ENCODE measurements around the gene DNAI4.

DNAI4 gene

DNA sequence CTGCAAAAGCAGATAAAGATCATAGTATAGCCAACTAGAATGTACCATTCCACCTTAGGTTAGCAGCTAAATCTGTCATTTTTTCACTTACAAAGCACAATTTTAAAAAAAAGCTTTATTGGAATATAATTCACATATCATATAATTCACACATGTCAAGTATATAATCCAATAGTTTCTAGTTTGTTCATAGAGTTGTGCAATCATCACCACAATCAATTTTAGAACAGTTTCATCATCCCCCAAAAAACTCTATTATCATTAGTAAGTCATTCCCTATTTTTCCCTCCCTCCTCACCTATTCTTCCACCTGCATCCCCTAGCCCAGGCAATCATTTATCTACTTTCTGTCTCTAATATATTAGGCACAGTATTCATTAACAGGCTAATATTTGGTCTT is 91.5 kb downstream of the DNAI4 start:
- no peaks in the 10 kb centered on the region for H3K9me3 ChIP-seq (ENCODE audit: control insufficient read depth, insufficient read depth, low read depth, low read length)
- no peak overlapping the region for H3K27ac ChIP-seq (ENCODE audit: extremely low read depth, low read depth, low read length)
- H3K4me1 ChIP-seq (ENCODE audit: control insufficient read depth, insufficient read depth, low read length), result no peaks in the 10 kb centered on the region
- H3K4me3 ChIP-seq (ENCODE audit: low read depth, low read length), result no peak overlapping the region
- TF ChIP-seq ZNF785 (tag by site-specific recombination; IDR thresholded peaks at IDR 0.05), result no peak
- no peak for TF ChIP-seq ZNF140 (tag by site-specific recombination; IDR thresholded peaks at IDR 0.05)
- TF ChIP-seq PRDM4 (tag by site-specific recombination; IDR thresholded peaks at IDR 0.05), result no peak
- TF ChIP-seq ZNF146 (tag by site-specific recombination; IDR thresholded peaks at IDR 0.05), result no peak
- TF ChIP-seq, protein P1, sequence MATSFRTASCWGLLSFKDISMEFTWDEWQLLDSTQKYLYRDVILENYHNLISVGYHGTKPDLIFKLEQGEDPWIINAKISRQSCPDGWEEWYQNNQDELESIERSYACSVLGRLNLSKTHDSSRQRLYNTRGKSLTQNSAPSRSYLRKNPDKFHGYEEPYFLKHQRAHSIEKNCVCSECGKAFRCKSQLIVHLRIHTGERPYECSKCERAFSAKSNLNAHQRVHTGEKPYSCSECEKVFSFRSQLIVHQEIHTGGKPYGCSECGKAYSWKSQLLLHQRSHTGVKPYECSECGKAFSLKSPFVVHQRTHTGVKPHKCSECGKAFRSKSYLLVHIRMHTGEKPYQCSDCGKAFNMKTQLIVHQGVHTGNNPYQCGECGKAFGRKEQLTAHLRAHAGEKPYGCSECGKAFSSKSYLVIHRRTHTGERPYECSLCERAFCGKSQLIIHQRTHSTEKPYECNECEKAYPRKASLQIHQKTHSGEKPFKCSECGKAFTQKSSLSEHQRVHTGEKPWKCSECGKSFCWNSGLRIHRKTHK (tag by site-specific recombination; IDR thresholded peaks at IDR 0.05), result no peak
- TF ChIP-seq TRIM28 (IDR thresholded peaks at IDR 0.05; ENCODE audit: borderline replicate concordance, low read length), result no peak
- TF ChIP-seq ZNF624 (tag by site-specific recombination; IDR thresholded peaks at IDR 0.05), result no peak
- TF ChIP-seq, protein P2, sequence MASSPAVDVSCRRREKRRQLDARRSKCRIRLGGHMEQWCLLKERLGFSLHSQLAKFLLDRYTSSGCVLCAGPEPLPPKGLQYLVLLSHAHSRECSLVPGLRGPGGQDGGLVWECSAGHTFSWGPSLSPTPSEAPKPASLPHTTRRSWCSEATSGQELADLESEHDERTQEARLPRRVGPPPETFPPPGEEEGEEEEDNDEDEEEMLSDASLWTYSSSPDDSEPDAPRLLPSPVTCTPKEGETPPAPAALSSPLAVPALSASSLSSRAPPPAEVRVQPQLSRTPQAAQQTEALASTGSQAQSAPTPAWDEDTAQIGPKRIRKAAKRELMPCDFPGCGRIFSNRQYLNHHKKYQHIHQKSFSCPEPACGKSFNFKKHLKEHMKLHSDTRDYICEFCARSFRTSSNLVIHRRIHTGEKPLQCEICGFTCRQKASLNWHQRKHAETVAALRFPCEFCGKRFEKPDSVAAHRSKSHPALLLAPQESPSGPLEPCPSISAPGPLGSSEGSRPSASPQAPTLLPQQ (tag by site-specific recombination; IDR thresholded peaks at IDR 0.05), result no peak
- TF ChIP-seq ZNF670 (tag by site-specific recombination; IDR thresholded peaks at IDR 0.05; ENCODE audit: low read depth), result no peak
- no peak for TF ChIP-seq ZBTB1 (tag by site-specific recombination; IDR thresholded peaks at IDR 0.05)
- TF ChIP-seq SP2 (tag by site-specific recombination; IDR thresholded peaks at IDR 0.05), result no peak
- TF ChIP-seq ZSCAN5A (tag by site-specific recombination; IDR thresholded peaks at IDR 0.05), result no peak
- TF ChIP-seq ZBTB49 (tag by site-specific recombination; IDR thresholded peaks at IDR 0.05; ENCODE audit: low read depth), result no peak
- TF ChIP-seq ZFP37 (tag by site-specific recombination; IDR thresholded peaks at IDR 0.05), result no peak
- TF ChIP-seq HOXC10 (CRISPR knock-in tag; IDR thresholded peaks at IDR 0.05), result no peak
- no peaks in the 10 kb centered on the region for H3K36me3 ChIP-seq (ENCODE audit: control insufficient read depth in 2 of 2, insufficient read depth in 1 of 2, low read length in 2 of 2)
- ChIA-PET POLR2A (no interaction called here), CTCF (no interaction called here)

- Histone ChIP-seq H3K4me1 (ENCODE audit: control insufficient read depth, insufficient read depth, low read length) (no peaks in the 10 kb centered on the region), H3K36me3 (ENCODE audit: control insufficient read depth in 2 of 2, insufficient read depth in 1 of 2, low read length in 2 of 2) (no peaks in the 10 kb centered on the region), H3K9me3 (ENCODE audit: control insufficient read depth, insufficient read depth, low read depth, low read length) (no peaks in the 10 kb centered on the region), H3K4me3 (ENCODE audit: low read depth, low read length) (no peak overlapping the region), H3K27ac (ENCODE audit: extremely low read depth, low read depth, low read length) (no peak overlapping the region)
- TF ChIP-seq, protein P3, sequence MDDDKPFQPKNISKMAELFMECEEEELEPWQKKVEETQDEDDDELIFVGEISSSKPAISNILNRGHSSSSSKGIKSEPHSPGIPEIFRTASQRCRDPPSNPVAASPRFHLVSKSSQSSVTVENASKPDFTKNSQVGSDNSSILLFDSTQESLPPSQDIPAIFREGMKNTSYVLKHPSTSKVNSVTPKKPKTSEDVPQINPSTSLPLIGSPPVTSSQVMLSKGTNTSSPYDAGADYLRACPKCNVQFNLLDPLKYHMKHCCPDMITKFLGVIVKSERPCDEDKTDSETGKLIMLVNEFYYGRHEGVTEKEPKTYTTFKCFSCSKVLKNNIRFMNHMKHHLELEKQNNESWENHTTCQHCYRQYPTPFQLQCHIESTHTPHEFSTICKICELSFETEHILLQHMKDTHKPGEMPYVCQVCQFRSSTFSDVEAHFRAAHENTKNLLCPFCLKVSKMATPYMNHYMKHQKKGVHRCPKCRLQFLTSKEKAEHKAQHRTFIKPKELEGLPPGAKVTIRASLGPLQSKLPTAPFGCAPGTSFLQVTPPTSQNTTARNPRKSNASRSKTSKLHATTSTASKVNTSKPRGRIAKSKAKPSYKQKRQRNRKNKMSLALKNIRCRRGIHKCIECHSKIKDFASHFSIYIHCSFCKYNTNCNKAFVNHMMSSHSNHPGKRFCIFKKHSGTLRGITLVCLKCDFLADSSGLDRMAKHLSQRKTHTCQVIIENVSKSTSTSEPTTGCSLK (tag by site-specific recombination; IDR thresholded peaks at IDR 0.05), result no peak
- TF ChIP-seq ZNF660 (tag by site-specific recombination; IDR thresholded peaks at IDR 0.05) (no peak), ZNF202 (tag by site-specific recombination; IDR thresholded peaks at IDR 0.05; ENCODE audit: borderline replicate concordance) (no peak), OSR2 (tag by site-specific recombination; IDR thresholded peaks at IDR 0.05) (no peak), SP7 (tag by site-specific recombination; IDR thresholded peaks at IDR 0.05) (no peak), ZNF223 (tag by site-specific recombination; IDR thresholded peaks at IDR 0.05) (no peak), ZNF175 (tag by site-specific recombination; IDR thresholded peaks at IDR 0.05) (no peak), ZEB2 (tag by site-specific recombination; IDR thresholded peaks at IDR 0.05) (no peak)
- POLR2A ChIA-PET, result no interaction called here
- CTCF ChIA-PET, result no interaction called here
Observed at GRCh38 chr1:66831529-66832239, 93.0 kb downstream of the DNAI4 start.

Measured in HEK293 (cell line).